HG02798 (cell line): ENCODE results near the gene SLC22A13.
"Not testable (repeated sequence)": the region's sequence is repeated elsewhere in the genome, so short reads cannot be mapped to it uniquely, and the experiment has no call there.

Source experiments
- ATAC-seq: cut with Tn5 transposase; IDR thresholded peaks from one replicate; pipeline ENCODE4 v1.9.1; 2021; ENCODE audit warnings: mild to moderate bottlenecking; ENCODE audit not compliant: unreplicated experiment, poor library complexity

Gene SLC22A13

DNA sequence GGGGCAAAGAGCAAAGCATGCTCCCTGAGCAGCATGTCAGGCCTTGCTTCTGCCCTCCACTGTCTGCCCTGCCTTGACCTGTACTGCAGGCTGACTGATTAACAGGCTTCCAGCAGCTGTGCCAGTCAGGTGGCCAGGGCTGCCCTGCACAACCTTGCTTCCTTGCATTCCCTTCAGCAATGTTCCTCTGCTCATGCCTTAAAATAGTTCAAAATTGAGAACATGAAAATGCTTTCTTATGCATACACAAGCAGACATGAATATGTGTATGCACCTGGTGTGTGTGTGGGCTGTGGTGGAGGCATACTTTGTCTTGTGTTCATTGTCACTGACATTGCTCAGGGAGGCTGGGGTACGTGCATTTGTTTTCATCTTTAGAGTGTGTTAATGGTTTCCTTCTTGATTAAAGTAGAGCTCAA is 1.2 kb upstream of the SLC22A13 start:
- no peak for ATAC-seq

DNA sequence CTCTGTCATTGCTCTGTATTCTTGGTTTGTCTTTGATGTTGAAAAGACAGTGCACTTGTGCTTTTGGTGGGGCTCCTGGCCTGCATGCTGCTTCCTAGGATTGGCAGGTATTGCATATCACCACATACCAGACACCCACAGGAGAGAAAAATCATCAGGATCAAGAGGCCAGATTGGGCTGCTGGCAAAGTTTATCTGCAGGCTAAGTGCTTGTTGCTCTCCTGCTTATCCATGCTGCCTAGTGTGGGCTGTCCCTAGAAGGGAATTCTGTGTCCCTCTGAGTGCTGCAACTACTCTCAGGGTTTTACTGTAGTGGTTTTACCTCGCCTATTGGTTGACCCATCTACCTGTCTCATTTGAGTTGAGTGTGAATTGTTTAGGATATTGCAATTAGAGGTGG is 833 bp upstream of the SLC22A13 start:
- ATAC-seq, result no peak

DNA sequence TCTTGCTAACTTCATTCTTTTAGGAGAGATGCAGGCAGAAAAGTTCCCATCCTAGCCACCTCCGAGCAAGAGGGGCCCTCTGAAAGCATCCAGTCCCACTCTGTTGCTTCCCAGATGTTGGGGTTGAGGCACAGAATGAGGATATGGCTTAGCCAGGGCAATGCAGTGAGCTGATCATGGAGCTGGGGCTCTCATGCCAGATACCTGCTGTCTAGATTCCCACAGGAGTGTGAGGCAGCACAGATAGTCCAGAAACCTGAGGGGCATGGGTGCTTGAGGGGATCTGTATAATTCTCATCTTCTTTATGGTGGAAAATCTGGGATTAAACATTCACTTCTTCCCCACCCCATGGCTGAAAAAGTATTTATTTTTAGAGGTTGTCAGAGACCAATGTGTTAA is 1.2 kb downstream of the SLC22A13 start:
- no peak for ATAC-seq

DNA sequence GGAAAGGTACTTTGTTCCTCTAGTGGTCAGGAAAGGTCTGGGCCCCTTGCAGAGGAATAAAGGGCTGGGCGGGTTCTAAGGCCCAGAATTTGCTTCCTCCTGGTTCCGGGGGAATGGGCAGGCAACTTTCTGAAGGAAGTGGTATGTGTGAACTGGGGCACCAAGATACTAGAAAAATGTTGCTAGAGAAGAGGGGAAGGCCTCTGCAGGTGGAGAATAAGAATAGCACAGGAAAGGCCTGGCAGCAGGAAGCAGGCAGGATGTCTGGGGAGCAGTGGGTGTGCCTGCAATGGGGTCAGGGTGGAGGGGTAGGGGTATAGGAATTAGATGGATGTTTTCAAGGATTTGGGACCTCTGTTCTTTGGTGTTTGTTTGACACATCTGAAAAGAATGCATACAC is 2.0 kb downstream of the SLC22A13 start:
- no peak for ATAC-seq

DNA sequence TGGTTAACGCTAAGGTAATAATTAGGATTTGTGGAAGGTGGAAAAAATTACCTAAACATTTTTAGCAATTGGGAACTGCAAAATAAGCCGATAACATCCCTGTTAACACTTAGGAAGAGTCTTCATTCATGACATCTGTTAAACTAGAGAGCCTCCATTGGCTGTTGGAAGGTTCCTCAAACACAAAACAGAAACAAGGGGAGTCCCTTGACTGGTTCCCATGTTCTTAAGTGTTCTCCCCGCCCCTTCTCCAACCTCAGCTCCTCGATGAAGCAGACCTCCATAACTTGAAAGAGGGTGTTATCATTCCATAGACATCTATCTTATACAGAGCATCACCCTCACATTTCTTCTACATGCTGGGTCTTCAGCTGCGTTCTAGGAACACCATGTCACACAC is 2.5 kb downstream of the SLC22A13 start:
- ATAC-seq, result no peak

DNA sequence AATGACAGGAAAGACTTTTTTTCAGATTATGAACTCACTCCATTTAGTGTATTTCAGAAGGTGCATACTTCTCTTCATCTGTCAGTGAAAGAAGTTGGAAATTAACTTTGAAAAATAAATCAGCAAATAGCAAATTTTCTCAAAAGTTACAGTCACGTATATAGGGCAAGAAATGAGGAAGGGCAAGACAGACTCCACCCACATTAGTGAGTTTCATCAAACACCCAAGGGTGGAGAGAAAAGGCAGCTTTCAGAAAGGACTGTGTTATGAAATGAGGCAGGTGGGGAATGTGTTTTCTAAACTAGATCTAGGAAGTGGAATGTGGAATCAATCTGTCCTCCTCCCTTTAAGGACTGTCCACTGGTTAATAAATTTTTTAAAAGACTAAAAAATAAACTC is 2.9 kb downstream of the SLC22A13 start:
- ATAC-seq, result peak; percentile 51

DNA sequence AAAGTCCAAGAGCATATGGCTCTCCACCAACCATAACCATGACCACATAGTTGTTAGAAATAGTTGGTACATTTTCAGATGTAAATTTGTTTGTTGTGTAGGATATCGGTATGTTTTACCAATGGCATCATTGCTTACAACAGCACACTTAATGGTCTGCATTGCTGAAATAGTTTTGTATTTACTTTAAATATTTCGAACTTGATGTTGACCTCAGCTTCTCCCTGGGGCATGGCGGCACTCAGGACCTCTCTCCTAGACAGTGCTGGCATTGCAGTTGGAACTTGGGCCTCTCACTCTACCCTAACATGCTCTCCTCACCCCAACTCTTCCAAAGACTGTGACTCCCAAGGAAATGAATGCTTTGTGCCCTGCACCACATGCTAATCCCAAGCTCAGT is 5.0 kb downstream of the SLC22A13 start:
- no peak for ATAC-seq

DNA sequence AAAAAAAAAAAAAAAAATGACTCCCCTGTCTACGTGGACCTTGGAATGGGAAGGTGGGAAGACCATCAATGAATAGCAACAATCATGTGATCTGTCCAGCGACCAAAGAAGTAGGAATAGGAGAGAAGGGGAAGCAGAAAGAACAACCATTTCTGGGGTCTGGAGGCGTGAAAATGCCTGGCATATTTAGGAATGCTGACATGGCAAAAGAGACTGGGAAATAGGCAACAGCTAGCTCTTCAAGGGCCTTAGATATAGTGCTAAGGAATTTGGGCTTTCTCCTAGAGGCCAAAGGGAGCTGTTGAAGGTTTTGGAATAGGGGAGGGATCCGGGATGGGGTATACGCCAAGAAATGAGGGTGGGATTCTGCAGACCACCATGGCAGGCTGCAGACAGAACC is 5.9 kb downstream of the SLC22A13 start:
- ATAC-seq, result no peak

DNA sequence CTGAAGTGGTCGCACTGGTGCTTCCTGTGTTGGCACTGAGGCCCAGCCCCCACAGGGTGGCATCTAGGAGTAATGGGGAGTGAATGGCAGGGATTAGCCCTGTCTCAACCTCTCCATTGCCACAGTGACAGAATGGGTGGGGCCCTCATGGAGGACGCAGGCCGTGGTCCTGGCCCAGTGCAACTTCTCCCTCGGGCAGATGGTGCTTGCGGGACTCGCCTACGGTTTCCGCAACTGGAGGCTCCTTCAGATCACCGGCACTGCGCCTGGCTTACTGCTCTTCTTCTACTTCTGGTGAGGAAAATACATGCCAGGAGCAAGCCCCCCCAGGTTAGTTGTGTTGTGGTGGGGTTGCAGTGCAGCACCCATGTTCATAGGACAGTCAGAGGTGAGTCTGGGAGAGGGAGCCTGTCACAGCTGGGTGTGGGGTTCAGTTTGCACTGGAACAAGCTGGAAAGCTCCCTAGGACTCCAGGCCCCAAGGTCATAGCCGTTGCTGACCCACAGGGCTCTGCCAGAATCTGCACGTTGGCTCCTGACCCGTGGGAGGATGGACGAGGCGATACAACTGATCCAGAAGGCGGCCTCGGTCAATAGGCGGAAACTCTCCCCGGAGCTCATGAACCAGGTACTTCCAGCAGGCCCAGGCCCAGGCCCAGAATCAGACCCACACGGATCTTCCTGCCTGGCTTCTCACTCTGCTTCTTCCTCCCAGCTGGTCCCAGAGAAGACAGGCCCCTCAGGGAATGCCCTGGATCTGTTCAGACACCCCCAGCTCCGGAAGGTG is 9.4 kb downstream of the SLC22A13 start:
- no peak for ATAC-seq

DNA sequence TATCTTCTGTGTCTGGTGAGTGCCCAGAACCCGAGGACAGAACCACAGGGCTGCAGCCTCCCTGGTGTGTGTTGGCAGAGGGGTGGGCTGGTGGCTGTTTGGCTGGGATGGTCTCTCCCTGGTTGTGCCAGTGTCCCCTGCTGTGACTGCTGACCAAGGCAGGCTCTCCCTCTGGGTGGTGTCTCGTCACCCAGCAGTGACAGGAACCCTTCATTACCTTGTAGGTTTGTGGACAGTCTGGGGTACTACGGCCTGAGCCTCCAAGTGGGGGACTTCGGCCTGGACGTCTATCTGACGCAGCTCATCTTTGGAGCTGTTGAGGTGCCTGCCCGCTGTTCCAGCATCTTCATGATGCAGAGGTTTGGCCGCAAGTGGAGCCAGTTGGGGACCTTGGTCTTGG is 10.0 kb downstream of the SLC22A13 start:
- no peak for ATAC-seq

DNA sequence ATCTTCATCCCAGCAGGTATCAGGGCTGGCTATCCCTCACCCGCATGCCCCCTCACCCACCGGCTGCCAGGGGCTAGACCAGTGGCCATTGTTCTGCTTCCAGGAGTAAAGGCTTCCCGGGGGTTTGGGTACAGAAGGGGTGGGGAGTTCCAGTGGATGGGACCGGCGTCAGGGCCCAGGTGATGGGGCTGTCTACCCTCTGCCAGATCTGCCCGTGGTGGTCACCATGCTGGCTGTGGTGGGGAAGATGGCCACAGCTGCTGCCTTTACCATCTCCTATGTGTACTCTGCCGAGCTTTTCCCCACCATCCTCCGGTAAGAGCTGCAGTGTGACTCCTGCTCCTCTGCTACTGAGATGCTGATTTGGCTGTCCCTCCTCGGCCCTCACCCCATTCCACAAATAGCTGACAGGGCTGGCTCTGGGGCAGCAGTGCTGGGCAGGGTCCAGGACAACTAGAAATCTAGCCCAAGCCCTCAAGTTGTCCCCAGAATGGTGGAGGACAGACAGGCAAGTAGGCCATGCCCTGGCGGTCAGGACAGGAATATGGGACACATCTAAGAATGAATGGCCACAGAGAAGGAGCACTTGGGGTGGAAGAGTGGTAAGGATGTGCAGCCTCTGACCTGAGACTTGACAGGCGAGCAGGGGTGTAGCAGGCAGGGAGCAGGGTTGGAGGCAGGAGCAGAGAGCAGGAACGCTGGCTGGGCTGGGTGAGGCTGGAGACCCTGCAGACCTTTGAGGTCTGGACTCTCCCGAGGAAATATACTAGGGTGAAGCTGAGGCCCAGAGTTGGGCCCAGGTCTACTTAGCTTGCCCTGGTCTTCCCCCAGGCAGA is 10.7 kb downstream of the SLC22A13 start:
- no peak for ATAC-seq

DNA sequence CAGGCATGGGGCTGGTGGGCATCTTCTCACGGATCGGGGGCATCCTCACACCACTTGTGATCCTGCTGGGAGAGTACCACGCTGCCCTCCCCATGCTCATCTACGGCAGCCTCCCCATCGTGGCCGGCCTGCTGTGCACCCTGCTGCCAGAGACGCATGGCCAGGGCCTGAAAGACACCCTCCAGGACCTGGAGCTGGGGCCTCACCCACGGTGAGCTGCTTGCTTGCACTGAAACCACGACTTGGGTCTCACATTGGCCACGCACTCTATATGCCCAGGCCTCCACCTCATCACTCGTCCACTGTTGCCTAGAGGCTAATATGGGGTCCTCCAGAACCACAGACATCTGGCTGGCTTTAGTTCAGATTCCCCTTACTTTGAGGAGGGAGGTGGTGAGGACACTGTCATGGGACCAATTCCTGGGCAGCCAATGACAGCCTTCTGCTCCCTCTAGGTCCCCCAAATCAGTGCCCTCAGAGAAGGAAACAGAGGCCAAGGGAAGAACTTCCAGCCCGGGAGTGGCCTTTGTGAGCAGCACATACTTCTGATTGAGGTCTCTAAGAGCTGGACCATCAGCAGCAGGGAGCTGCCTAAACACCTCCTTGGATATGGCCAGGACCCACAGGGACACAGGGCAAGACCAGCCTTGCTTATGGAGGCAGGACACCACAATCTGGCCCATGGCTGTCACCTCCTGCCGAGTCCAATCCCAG is 11.5 kb downstream of the SLC22A13 start:
- ATAC-seq, result no peak

DNA sequence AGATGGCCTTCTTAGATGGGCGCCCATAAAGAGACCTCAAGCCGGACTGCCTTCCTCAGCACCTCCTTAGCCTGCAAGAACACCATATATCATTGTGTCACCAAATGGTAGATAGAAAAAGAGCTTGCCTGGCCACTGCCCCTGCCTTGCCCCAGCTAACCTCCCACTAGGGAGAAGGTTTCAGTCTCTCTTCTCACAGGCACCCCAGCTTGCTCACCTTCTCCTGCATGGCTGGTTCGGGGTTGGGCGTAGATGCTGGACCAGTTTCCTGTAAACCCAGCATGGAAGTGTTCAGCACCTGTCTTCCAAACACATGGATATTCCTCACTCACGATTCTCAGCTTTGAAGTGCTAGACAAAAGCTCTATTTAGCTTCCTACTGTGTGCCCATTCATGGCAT is 13.2 kb downstream of the SLC22A13 start:
- ATAC-seq, result no peak

DNA sequence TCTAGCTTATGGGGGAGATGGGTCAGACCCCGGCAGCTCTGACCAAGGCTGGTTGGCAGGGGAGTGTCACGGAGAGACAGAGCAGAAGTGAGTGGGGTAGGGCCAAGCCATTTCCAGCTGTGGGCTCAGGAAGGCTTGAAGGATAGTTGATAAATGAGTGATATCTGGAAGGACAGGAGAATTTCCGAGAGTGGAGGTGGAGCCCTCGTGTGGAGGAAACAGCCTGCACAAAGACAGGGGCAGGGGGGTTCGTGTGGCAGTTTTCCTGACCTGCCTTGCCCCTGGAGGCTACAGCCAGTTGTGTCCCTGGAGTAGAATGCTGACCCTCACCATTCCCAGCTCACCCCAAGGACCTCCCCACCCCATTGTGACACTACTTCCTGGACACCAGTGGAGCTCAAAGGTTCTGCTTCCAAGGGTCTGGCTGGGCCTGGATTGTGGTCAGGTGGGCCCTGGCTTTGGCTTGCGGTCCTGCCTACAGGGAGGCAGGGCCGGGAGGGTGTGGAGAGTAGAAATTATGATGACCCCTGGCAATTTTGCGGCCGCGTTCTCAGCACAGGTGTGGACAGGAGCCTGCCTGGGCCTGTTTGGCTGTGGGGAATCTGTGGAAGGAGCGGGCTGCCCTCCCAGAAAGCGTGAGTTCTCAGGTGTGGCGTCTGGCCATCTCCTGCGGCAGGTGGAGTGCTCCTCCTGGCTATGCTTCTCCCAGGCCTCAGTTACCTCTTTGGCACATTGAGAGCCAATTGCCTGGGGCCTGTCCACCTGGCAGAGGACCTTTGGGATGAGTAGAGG is 16.5 kb downstream of the SLC22A13 start, which contains the start of gene SLC22A14:
Gene SLC22A14 (plus strand): TSS at position 400 of the 792 bp plus-strand sequence. CDS start 23,733 bp downstream, outside the sequence.
- no peak for ATAC-seq

DNA sequence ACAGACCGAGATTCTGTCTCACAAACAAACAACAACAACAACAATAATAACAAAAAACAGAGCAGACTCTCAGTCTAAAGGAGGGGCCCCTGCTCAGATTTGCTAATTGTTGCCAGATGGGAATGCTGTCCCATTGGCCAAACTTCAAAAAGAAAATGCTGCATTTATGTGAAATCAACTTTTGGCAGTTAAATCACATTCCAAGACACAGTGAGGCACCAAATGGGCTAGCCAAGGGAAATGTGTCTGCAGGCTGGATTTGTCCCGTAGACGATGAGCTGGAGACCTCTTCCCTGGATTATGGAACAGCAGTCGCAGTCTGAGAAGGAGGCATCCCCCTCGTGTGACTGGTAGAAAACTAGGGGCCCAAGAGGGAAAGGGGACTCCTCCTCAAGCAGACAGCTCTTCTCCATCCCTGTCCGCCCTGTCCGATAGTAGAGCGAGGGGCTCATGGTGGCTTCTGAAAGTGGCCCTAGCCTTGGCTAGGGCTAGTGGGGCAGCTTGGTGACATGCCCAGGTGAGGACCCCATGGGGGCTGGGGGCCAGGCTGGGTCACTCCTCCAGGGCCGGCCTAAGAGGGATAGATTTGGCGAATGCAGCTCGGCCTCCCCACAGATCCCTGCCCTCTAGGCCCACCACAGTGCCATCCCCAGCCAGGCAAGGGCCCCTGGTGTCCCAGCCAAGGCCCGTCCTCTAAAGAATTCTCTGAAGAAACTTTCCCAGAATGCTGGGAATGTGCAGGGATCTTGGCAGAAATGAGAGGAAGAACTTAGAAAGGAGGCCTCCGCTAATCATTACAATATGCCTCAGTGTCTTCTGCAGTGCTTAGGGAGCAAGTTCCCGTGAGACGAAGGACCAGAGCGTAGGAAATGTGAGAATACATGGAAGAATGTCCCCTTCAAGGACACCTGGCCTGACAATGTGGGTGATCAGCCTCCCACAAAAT is 18.5 kb downstream of the SLC22A13 start:
- no peak for ATAC-seq

DNA sequence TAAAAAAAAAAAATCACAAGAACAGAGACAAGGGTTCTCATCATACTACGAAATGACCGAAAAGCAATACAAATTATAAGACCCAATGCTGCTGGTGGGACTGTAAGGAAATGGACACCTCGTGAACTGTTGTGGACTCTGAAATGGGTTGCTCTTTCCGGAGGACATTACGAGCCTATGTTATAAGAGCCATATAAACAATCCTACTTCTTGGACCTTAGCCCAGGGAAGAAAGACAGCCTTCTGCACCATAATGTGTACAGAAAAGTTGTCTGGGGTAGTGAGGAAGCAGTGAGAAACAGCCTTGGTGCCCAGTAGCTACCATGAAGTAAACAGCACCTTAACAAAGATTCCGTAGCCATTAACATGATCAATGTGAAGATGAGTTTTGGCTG is 19.1 kb downstream of the SLC22A13 start:
- ATAC-seq, result no peak

DNA sequence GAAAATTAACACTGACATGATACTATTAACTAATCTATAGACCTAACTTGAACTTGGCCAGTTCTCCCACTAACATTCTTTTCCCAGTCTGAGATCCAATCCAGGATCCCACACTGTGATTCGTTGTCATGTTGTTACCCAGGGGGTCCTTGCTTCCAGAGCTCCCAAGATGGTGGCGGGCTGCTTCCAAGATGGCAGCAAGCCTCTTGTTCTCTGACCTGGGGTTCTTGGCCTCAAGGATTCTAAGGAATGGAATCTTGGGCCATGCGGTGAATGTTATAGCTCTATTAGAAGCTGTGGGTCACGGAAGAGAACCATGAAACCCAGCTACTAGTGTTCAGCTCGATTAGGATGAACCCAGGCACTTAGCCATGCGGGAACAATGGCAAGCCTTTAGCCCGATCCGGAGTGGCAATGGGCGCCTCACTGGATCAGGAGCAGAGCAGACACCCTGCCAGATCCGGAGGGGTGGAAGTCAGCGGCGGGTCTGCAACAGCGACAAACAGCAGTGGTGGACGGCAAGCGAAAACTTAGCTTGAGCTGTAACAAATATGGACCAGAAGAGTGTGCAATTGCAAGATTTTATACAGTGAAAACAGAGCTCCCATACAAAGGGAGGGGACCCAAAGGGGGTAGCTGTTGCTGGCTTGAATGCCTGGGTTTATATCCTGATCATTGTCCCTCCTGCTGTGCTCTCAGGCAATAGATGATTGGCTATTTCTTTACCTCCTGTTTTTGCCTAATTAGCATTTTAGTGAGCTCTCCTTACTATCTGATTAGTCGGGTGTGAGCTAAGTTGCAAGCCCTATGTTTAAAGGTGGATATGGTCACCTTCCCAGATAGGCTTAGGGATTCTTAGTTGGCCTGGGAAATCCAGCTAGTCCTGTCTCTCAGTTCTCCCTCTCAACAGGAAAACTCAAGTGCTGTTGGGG is 23.9 kb downstream of the SLC22A13 start:
- ATAC-seq, result not testable (repeated sequence)

DNA sequence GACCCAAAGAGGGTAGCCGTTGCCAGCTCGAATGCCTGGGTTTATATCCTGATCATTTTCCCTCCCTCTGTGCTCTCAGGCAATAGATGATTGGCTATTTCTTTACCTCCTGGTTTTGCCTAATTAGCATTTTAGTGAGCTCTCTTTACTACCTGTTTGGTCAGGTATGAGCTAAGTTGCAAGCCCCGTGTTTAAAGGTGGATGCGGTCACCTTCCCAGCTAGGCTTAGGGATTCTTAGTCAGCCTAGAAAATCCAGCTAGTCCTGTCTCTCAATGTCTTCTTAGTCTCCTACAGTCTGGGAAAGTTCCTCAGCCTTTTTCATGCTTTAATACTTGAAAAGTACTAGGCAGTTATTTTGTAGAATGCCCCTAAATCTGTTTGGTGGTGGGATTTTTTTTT is 31.4 kb downstream of the SLC22A13 start:
- not testable (repeated sequence) for ATAC-seq
